OCI-LY3 (cell line): ENCODE results near the gene TAGLN2.
A peak's percentile ranks its signal among the peaks of the same experiment; 100 is the strongest.

ENCODE experiments used
- H2AFZ ChIP-seq: fragments of 200-600, 300-600 bp; shearing (Covaris generic); 2 replicates; pipeline ENCODE4 v1.6.0; 2014; ENCODE audit warnings: antibody characterized with exemption, low read depth, low read length
- H3K27ac ChIP-seq: fragments of 200-600, 300-600 bp; sonication (generic); 2 replicates; pipeline ENCODE4 v1.5.1; 2014; ENCODE audit warnings: mild to moderate bottlenecking, low read length, moderate library complexity, mixed read lengths
- H3K27me3 ChIP-seq: fragments of 200-600, 300-600 bp; sonication (generic); 2 replicates; pipeline ENCODE4 v1.6.1; 2014; ENCODE audit warnings: low read depth, low read length, mixed read lengths
- H3K36me3 ChIP-seq: fragments of 200-600, 300-600 bp; sonication (generic); replicated peaks from 2 replicates; pipeline ENCODE3; 2014; ENCODE audit warnings: low read depth, low read length, mixed read lengths
- H3K4me1 ChIP-seq: fragments of 300-600, 200-600 bp; sonication (generic); 2 replicates; pipeline ENCODE4 v1.6.1; 2014; ENCODE audit warnings: low read length, mixed read lengths
- H3K4me2 ChIP-seq: fragments of 200-600, 300-600 bp; sonication (generic); 2 replicates; pipeline ENCODE4 v1.6.1; 2014; ENCODE audit warnings: low read length, mixed read lengths
- H3K4me3 ChIP-seq: fragments of 300-600, 200-600 bp; sonication (generic); 2 replicates; pipeline ENCODE4 v1.5.1; 2014; ENCODE audit warnings: antibody characterized with exemption, mild to moderate bottlenecking, low read length, moderate library complexity
- H3K79me2 ChIP-seq: fragments of 300-600, 200-600 bp; shearing (Covaris generic); 2 replicates; pipeline ENCODE4 v1.6.1; 2014; ENCODE audit warnings: mild to moderate bottlenecking, low read length, mixed read lengths
- H3K9ac ChIP-seq: fragments of 300-600, 200-600 bp; shearing (Covaris generic); 2 replicates; pipeline ENCODE4 v1.6.0; 2014; ENCODE audit warnings: mild to moderate bottlenecking, low read length, moderate library complexity
- H3K9me3 ChIP-seq: fragments of 200-600, 300-600 bp; shearing (Covaris generic); 2 replicates; pipeline ENCODE4 v1.6.1; 2014; ENCODE audit warnings: low read length, mixed read lengths; ENCODE audit not compliant: insufficient read depth
- H4K20me1 ChIP-seq: fragments of 200-600, 300-600 bp; sonication (generic); 2 replicates; pipeline ENCODE4 v1.6.1; 2016; ENCODE audit warnings: low read length, mixed read lengths; ENCODE audit not compliant: insufficient read depth
- CTCF ChIP-seq: fragments of 200-600, 300-600 bp; sonication (generic); IDR thresholded peaks from 2 replicates; pipeline ENCODE4 v1.5.1; 2014; ENCODE audit warnings: antibody characterized with exemption, low read length, low read depth
- EZH2phosphoT487 ChIP-seq: fragments of 200-600 bp; shearing (Covaris generic); IDR thresholded peaks from 2 replicates; pipeline ENCODE4 v1.6.1; 2018; ENCODE audit warnings: antibody characterized with exemption, mixed run types, low read depth

TAGLN2 gene

GRCh38 chr1:159925719-159926078, 392 bp upstream of the TAGLN2 start:
- H3K79me2 ChIP-seq = peaks cover 60% of the 10 kb centered on the region
- peak overlapping the region; percentile 100 for H3K9ac ChIP-seq
- peak overlapping the region; percentile 98 for H3K4me2 ChIP-seq
- no peaks in the 10 kb centered on the region for H3K9me3 ChIP-seq
- no peaks in the 10 kb centered on the region for H3K27me3 ChIP-seq
- H4K20me1 ChIP-seq = peaks cover 35% of the 10 kb centered on the region
- peaks cover 41% of the 10 kb centered on the region for H3K4me1 ChIP-seq
- no peak for TF ChIP-seq CTCF
- no peak for TF ChIP-seq EZH2phosphoT487
- no peak overlapping the region for H2AFZ ChIP-seq
- H3K27ac ChIP-seq = peak overlapping the region; percentile 94
- H3K4me3 ChIP-seq = peak overlapping the region; percentile 95
- peaks cover 32% of the 10 kb centered on the region for H3K36me3 ChIP-seq

GRCh38 chr1:159924025-159924790, 1.1 kb downstream of the TAGLN2 start:
- peak overlapping the region; percentile 95 for H3K4me3 ChIP-seq
- H3K9me3 ChIP-seq = no peaks in the 10 kb centered on the region
- no peaks in the 10 kb centered on the region for H3K27me3 ChIP-seq
- H3K4me1 ChIP-seq = peaks cover 55% of the 10 kb centered on the region
- TF ChIP-seq CTCF = no peak
- no peak for TF ChIP-seq EZH2phosphoT487
- peak overlapping the region; percentile 98 for H3K4me2 ChIP-seq
- no peak overlapping the region for H2AFZ ChIP-seq
- H3K79me2 ChIP-seq = peaks cover 75% of the 10 kb centered on the region
- H3K36me3 ChIP-seq = peaks cover 47% of the 10 kb centered on the region
- H3K27ac ChIP-seq = peak overlapping the region; percentile 94
- peak overlapping the region; percentile 100 for H3K9ac ChIP-seq
- H4K20me1 ChIP-seq = peaks cover 50% of the 10 kb centered on the region

- TF ChIP-seq CTCF = no peak
- peaks cover 58% of the 10 kb centered on the region for H4K20me1 ChIP-seq
- peaks cover 82% of the 10 kb centered on the region for H3K79me2 ChIP-seq
- peak overlapping the region; percentile 98 for H3K4me2 ChIP-seq
- peaks cover 54% of the 10 kb centered on the region for H3K36me3 ChIP-seq
- peaks cover 52% of the 10 kb centered on the region for H3K4me1 ChIP-seq
- H2AFZ ChIP-seq = no peak overlapping the region
- H3K4me3 ChIP-seq = peak overlapping the region; percentile 95
- peak overlapping the region; percentile 94 for H3K27ac ChIP-seq
- no peaks in the 10 kb centered on the region for H3K9me3 ChIP-seq
- H3K27me3 ChIP-seq = no peaks in the 10 kb centered on the region
- H3K9ac ChIP-seq = peak overlapping the region; percentile 100
Measured at GRCh38 chr1:159923203-159924024, 1.9 kb downstream of the TAGLN2 start.

- TF ChIP-seq EZH2phosphoT487 = no peak
- no peak for TF ChIP-seq CTCF
- H3K27ac ChIP-seq = peak overlapping the region; percentile 94
- H2AFZ ChIP-seq = no peak overlapping the region
- H3K36me3 ChIP-seq = peaks cover 59% of the 10 kb centered on the region
- peak overlapping the region; percentile 98 for H3K4me2 ChIP-seq
- peak overlapping the region; percentile 95 for H3K4me3 ChIP-seq
- no peaks in the 10 kb centered on the region for H3K27me3 ChIP-seq
- H3K4me1 ChIP-seq = peaks cover 45% of the 10 kb centered on the region
- peak overlapping the region; percentile 100 for H3K9ac ChIP-seq
- H3K79me2 ChIP-seq = peaks cover 86% of the 10 kb centered on the region
- H3K9me3 ChIP-seq = no peaks in the 10 kb centered on the region
- H4K20me1 ChIP-seq = peaks cover 66% of the 10 kb centered on the region
Measured at GRCh38 chr1:159922511-159923202, 2.6 kb downstream of the TAGLN2 start.
